Measurements from ENCODE around the gene KLHL3.

DNA sequence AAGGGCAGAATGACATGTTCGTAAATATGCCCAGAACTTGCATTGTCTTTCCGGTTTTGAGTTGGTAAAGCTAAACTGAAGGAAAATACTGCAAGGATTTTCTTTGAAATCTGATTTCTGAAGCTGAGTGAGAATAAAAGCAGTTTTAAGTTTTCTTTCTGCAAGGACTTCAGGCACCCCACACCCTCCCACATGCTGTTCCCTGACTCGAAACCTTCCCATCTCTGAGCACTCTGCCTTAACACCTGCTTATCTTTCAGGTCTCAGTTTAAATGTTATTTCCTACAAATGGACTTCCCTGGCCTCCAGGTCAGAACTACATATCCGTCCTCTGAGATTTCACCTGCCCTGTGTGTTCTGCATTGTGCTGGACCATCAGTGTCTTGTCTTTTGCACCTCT, 93.8 kb downstream of the KLHL3 start:
- TF ChIP-seq, protein P1, sequence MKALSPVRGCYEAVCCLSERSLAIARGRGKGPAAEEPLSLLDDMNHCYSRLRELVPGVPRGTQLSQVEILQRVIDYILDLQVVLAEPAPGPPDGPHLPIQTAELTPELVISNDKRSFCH (CRISPR knock-in tag; IDR thresholded peaks at IDR 0.05) = no peak
- TF ChIP-seq, protein P1 (tag; IDR thresholded peaks at IDR 0.05) = no peak
- TF ChIP-seq GTF2F1 (IDR thresholded peaks at IDR 0.05; ENCODE audit: low read depth, low read length) (no peak), POLR2H (tag; IDR thresholded peaks at IDR 0.05; ENCODE audit: low read depth) (no peak), GABPA (tag; conservative IDR thresholded peaks at IDR 0.05; ENCODE audit: low read depth) (no peak), GABPB1 (CRISPR knock-in tag; IDR thresholded peaks at IDR 0.05) (no peak), ZNF133 (CRISPR knock-in tag; IDR thresholded peaks at IDR 0.05) (no peak), POLR2A (conservative IDR thresholded peaks at IDR 0.05) (no peak), L3MBTL2 (IDR thresholded peaks at IDR 0.05) (no peak), ZNF583 (CRISPR knock-in tag; IDR thresholded peaks at IDR 0.05) (no peak)
- TF ChIP-seq, protein P2, sequence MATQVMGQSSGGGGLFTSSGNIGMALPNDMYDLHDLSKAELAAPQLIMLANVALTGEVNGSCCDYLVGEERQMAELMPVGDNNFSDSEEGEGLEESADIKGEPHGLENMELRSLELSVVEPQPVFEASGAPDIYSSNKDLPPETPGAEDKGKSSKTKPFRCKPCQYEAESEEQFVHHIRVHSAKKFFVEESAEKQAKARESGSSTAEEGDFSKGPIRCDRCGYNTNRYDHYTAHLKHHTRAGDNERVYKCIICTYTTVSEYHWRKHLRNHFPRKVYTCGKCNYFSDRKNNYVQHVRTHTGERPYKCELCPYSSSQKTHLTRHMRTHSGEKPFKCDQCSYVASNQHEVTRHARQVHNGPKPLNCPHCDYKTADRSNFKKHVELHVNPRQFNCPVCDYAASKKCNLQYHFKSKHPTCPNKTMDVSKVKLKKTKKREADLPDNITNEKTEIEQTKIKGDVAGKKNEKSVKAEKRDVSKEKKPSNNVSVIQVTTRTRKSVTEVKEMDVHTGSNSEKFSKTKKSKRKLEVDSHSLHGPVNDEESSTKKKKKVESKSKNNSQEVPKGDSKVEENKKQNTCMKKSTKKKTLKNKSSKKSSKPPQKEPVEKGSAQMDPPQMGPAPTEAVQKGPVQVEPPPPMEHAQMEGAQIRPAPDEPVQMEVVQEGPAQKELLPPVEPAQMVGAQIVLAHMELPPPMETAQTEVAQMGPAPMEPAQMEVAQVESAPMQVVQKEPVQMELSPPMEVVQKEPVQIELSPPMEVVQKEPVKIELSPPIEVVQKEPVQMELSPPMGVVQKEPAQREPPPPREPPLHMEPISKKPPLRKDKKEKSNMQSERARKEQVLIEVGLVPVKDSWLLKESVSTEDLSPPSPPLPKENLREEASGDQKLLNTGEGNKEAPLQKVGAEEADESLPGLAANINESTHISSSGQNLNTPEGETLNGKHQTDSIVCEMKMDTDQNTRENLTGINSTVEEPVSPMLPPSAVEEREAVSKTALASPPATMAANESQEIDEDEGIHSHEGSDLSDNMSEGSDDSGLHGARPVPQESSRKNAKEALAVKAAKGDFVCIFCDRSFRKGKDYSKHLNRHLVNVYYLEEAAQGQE (IDR thresholded peaks at IDR 0.05; ENCODE audit: borderline replicate concordance) = no peak
- TF ChIP-seq, protein P2 (CRISPR knock-in tag; IDR thresholded peaks at IDR 0.05; ENCODE audit: low read depth) = no peak
- TF ChIP-seq, protein P3, sequence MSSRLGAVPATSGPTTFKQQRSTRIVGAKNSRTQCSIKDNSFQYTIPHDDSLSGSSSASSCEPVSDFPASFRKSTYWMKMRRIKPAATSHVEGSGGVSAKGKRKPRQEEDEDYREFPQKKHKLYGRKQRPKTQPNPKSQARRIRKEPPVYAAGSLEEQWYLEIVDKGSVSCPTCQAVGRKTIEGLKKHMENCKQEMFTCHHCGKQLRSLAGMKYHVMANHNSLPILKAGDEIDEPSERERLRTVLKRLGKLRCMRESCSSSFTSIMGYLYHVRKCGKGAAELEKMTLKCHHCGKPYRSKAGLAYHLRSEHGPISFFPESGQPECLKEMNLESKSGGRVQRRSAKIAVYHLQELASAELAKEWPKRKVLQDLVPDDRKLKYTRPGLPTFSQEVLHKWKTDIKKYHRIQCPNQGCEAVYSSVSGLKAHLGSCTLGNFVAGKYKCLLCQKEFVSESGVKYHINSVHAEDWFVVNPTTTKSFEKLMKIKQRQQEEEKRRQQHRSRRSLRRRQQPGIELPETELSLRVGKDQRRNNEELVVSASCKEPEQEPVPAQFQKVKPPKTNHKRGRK (tag; IDR thresholded peaks at IDR 0.05) = no peak
- TF ChIP-seq, protein P4, sequence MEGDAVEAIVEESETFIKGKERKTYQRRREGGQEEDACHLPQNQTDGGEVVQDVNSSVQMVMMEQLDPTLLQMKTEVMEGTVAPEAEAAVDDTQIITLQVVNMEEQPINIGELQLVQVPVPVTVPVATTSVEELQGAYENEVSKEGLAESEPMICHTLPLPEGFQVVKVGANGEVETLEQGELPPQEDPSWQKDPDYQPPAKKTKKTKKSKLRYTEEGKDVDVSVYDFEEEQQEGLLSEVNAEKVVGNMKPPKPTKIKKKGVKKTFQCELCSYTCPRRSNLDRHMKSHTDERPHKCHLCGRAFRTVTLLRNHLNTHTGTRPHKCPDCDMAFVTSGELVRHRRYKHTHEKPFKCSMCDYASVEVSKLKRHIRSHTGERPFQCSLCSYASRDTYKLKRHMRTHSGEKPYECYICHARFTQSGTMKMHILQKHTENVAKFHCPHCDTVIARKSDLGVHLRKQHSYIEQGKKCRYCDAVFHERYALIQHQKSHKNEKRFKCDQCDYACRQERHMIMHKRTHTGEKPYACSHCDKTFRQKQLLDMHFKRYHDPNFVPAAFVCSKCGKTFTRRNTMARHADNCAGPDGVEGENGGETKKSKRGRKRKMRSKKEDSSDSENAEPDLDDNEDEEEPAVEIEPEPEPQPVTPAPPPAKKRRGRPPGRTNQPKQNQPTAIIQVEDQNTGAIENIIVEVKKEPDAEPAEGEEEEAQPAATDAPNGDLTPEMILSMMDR (IDR thresholded peaks at IDR 0.05 in 2 of 3, conservative IDR thresholded peaks at IDR 0.05 in 1 of 3; ENCODE audit: insufficient read depth in 2 of 3, low read depth in 1 of 3, low read length in 3 of 3) = no peak
- TF ChIP-seq, protein P5, sequence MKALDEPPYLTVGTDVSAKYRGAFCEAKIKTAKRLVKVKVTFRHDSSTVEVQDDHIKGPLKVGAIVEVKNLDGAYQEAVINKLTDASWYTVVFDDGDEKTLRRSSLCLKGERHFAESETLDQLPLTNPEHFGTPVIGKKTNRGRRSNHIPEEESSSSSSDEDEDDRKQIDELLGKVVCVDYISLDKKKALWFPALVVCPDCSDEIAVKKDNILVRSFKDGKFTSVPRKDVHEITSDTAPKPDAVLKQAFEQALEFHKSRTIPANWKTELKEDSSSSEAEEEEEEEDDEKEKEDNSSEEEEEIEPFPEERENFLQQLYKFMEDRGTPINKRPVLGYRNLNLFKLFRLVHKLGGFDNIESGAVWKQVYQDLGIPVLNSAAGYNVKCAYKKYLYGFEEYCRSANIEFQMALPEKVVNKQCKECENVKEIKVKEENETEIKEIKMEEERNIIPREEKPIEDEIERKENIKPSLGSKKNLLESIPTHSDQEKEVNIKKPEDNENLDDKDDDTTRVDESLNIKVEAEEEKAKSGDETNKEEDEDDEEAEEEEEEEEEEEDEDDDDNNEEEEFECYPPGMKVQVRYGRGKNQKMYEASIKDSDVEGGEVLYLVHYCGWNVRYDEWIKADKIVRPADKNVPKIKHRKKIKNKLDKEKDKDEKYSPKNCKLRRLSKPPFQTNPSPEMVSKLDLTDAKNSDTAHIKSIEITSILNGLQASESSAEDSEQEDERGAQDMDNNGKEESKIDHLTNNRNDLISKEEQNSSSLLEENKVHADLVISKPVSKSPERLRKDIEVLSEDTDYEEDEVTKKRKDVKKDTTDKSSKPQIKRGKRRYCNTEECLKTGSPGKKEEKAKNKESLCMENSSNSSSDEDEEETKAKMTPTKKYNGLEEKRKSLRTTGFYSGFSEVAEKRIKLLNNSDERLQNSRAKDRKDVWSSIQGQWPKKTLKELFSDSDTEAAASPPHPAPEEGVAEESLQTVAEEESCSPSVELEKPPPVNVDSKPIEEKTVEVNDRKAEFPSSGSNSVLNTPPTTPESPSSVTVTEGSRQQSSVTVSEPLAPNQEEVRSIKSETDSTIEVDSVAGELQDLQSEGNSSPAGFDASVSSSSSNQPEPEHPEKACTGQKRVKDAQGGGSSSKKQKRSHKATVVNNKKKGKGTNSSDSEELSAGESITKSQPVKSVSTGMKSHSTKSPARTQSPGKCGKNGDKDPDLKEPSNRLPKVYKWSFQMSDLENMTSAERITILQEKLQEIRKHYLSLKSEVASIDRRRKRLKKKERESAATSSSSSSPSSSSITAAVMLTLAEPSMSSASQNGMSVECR (CRISPR knock-in tag; IDR thresholded peaks at IDR 0.05) = no peak
